ENCODE results near the gene MACROD1. TPM values are rescaled to one million over a fixed set of nuclear protein-coding genes. Genes with fewer than 3 reads are reported as not detected.

The MACROD1 gene
- total and polyA plus RNA-seq, 9 of the 15 experiments (the other 6 are each of a cell fraction or from before 2014, with no cell fraction given), result 1.1 to 60.0 (median 26.4) TPM

DNA sequence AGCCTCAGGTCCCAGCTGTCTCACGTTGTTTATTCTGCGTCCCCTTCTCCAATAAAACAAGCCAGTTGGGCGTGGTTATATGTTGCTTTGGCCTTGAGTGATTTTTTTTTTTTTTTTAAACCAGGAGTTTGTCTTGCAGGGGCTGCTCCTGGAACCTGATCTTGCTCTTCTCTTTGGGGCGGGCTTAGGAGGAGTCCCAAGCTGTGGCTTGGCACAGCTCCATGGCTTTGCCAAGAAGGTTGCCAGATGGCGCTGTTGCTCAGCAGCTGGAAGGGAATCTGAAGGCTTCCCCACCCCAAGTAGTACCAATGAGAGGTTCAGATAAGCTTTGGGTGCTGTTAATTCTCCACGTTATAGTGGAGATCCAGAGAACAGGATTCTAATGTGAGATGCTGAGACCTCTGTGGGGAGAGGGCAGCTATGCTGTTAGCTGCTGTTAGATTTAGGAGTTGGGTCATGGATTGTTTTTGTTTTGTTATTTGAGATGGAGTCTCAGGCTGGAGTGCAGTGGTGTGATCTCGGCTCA lies 38.6 kb upstream of the MACROD1 start (continued):
- TF ChIP-seq BCLAF1 (IDR thresholded peaks at IDR 0.05; ENCODE audit: borderline replicate concordance in 1 of 2, control insufficient read depth in 1 of 2, low read depth in 2 of 2, low read length in 1 of 2) (no peak), RNF2 (IDR thresholded peaks at IDR 0.05) (no peak), ETV5 (CRISPR knock-in tag; IDR thresholded peaks at IDR 0.05; ENCODE audit: low read depth) (no peak), MED1 (CRISPR knock-in tag; IDR thresholded peaks at IDR 0.05; ENCODE audit: borderline replicate concordance) (no peak), ZNF316 (IDR thresholded peaks at IDR 0.05) (no peak), HDAC3 (IDR thresholded peaks at IDR 0.05; ENCODE audit: borderline replicate concordance, partially characterized antibody) (no peak), GTF2B (IDR thresholded peaks at IDR 0.05; ENCODE audit: extremely low read depth, insufficient read length) (no peak), GABPB2 (CRISPR knock-in tag; conservative IDR thresholded peaks at IDR 0.05) (no peak), MAZ (CRISPR knock-in tag; conservative IDR thresholded peaks at IDR 0.05 in 1 of 2, IDR thresholded peaks at IDR 0.05 in 1 of 2) (peak; percentile 48 to 61; a peak in 2 of 4 replicates), PHF8 (IDR thresholded peaks at IDR 0.05; ENCODE audit: borderline replicate concordance, low read length) (no peak), CBFB (CRISPR knock-in tag; IDR thresholded peaks at IDR 0.05) (no peak), ZNF507 (tag; conservative IDR thresholded peaks at IDR 0.05) (no peak), PPARD (CRISPR knock-in tag; IDR thresholded peaks at IDR 0.05) (no peak), ZNF274 (IDR thresholded peaks at IDR 0.05; ENCODE audit: borderline replicate concordance, low read depth, low read length) (no peak), ZNF75A (CRISPR knock-in tag; IDR thresholded peaks at IDR 0.05) (no peak), HMG20B (CRISPR knock-in tag; IDR thresholded peaks at IDR 0.05) (no peak), MAX (CRISPR knock-in tag; IDR thresholded peaks at IDR 0.05) (no peak)
- TF ChIP-seq, protein P1, sequence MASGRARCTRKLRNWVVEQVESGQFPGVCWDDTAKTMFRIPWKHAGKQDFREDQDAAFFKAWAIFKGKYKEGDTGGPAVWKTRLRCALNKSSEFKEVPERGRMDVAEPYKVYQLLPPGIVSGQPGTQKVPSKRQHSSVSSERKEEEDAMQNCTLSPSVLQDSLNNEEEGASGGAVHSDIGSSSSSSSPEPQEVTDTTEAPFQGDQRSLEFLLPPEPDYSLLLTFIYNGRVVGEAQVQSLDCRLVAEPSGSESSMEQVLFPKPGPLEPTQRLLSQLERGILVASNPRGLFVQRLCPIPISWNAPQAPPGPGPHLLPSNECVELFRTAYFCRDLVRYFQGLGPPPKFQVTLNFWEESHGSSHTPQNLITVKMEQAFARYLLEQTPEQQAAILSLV (tag; IDR thresholded peaks at IDR 0.05), result no peak
- TF ChIP-seq, protein P2, sequence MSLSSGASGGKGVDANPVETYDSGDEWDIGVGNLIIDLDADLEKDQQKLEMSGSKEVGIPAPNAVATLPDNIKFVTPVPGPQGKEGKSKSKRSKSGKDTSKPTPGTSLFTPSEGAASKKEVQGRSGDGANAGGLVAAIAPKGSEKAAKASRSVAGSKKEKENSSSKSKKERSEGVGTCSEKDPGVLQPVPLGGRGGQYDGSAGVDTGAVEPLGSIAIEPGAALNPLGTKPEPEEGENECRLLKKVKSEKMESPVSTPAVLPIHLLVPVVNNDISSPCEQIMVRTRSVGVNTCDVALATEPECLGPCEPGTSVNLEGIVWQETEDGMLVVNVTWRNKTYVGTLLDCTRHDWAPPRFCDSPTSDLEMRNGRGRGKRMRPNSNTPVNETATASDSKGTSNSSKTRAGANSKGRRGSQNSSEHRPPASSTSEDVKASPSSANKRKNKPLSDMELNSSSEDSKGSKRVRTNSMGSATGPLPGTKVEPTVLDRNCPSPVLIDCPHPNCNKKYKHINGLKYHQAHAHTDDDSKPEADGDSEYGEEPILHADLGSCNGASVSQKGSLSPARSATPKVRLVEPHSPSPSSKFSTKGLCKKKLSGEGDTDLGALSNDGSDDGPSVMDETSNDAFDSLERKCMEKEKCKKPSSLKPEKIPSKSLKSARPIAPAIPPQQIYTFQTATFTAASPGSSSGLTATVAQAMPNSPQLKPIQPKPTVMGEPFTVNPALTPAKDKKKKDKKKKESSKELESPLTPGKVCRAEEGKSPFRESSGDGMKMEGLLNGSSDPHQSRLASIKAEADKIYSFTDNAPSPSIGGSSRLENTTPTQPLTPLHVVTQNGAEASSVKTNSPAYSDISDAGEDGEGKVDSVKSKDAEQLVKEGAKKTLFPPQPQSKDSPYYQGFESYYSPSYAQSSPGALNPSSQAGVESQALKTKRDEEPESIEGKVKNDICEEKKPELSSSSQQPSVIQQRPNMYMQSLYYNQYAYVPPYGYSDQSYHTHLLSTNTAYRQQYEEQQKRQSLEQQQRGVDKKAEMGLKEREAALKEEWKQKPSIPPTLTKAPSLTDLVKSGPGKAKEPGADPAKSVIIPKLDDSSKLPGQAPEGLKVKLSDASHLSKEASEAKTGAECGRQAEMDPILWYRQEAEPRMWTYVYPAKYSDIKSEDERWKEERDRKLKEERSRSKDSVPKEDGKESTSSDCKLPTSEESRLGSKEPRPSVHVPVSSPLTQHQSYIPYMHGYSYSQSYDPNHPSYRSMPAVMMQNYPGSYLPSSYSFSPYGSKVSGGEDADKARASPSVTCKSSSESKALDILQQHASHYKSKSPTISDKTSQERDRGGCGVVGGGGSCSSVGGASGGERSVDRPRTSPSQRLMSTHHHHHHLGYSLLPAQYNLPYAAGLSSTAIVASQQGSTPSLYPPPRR (CRISPR knock-in tag; IDR thresholded peaks at IDR 0.05; ENCODE audit: borderline replicate concordance), result no peak
